IgD-negative memory B cell (primary cell): ENCODE results near the gene UNC45A. TPM values are rescaled to one million over a fixed set of nuclear protein-coding genes. Genes with fewer than 3 reads are reported as not detected.

Experiments used
- H3K27ac Mint-ChIP-seq, 3 donors: one replicate each; pipeline ENCODE4 v1.8.0; 2020 to 2022; ENCODE audit warnings: mild to moderate bottlenecking in 3 of 3, mixed read lengths in 3 of 3, moderate library complexity in 1 of 3
- H3K27me3 Mint-ChIP-seq: one replicate; pipeline ENCODE4 v1.8.0; 2021; ENCODE audit warnings: mixed read lengths
- H3K36me3 Mint-ChIP-seq: one replicate; pipeline ENCODE4 v1.8.0; 2020; ENCODE audit warnings: mild to moderate bottlenecking, mixed read lengths
- H3K4me1 Mint-ChIP-seq, 3 donors: one replicate each; pipeline ENCODE4 v1.8.0; 2020 to 2022; ENCODE audit warnings: mixed read lengths in 3 of 3, mild to moderate bottlenecking in 1 of 3
- H3K4me3 Mint-ChIP-seq, 4 donors: one replicate each; pipeline ENCODE4 v1.8.0; 2020 to 2022; ENCODE audit warnings: mild to moderate bottlenecking in 4 of 4, mixed read lengths in 4 of 4, moderate library complexity in 3 of 4
- H3K9me3 Mint-ChIP-seq, 3 donors: one replicate each; pipeline ENCODE4 v1.8.0; 2020 to 2021; ENCODE audit warnings: mixed read lengths in 3 of 3, mild to moderate bottlenecking in 1 of 3
- polyA plus RNA-seq: library from polyadenylated mRNA; unstranded; fragments of 300-500 nt; fragmentation: Illumina TruSeq; gene quantifications from one replicate; pipeline ENCODE4 v1.2.3, GENCODE V29; 2021

Gene UNC45A, protein sequence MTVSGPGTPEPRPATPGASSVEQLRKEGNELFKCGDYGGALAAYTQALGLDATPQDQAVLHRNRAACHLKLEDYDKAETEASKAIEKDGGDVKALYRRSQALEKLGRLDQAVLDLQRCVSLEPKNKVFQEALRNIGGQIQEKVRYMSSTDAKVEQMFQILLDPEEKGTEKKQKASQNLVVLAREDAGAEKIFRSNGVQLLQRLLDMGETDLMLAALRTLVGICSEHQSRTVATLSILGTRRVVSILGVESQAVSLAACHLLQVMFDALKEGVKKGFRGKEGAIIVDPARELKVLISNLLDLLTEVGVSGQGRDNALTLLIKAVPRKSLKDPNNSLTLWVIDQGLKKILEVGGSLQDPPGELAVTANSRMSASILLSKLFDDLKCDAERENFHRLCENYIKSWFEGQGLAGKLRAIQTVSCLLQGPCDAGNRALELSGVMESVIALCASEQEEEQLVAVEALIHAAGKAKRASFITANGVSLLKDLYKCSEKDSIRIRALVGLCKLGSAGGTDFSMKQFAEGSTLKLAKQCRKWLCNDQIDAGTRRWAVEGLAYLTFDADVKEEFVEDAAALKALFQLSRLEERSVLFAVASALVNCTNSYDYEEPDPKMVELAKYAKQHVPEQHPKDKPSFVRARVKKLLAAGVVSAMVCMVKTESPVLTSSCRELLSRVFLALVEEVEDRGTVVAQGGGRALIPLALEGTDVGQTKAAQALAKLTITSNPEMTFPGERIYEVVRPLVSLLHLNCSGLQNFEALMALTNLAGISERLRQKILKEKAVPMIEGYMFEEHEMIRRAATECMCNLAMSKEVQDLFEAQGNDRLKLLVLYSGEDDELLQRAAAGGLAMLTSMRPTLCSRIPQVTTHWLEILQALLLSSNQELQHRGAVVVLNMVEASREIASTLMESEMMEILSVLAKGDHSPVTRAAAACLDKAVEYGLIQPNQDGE
- polyA plus RNA-seq = 65.3 TPM

DNA sequence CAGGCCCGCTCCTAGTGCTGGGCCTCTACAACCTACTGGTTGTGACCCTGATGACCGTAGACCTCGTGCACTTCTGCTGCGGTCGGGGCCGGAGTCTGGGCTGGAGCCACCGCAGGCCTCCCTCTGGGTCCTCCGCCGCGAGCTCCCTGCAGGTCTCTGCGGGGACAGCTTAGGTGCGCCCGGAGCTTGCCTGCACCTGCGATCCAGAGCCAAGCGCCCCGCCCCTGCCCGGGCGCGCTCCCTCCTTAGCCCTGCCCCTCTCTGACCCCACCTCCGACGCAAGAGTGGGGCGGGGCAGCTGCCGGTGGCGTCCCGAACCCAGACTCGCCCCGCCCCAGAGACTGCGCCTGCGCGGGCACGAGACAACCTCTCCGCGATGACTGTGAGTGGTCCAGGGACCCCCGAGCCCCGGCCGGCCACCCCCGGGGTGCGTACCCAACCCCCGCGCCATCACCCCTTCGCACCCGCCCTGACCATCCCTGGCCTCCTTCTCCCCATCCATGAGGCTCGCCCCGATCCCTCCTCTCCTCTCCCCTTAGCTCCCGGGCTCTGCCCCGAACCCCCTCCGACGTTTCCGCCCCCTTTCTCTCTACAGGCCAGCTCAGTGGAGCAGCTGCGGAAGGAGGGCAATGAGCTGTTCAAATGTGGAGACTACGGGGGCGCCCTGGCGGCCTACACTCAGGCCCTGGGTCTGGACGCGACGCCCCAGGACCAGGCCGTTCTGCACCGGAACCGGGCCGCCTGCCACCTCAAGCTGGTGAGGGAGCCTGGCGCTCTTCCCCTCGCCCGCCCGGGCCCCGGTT is at the start of gene UNC45A:
TSS of gene UNC45A (plus strand) at position 337 of the 803 bp plus-strand sequence. CDS start at position 377, 40 bp downstream.
- H3K4me1 Mint-ChIP-seq = peaks cover 25 to 33% (median 29%) of the 10 kb centered on the region in 3 donors

DNA sequence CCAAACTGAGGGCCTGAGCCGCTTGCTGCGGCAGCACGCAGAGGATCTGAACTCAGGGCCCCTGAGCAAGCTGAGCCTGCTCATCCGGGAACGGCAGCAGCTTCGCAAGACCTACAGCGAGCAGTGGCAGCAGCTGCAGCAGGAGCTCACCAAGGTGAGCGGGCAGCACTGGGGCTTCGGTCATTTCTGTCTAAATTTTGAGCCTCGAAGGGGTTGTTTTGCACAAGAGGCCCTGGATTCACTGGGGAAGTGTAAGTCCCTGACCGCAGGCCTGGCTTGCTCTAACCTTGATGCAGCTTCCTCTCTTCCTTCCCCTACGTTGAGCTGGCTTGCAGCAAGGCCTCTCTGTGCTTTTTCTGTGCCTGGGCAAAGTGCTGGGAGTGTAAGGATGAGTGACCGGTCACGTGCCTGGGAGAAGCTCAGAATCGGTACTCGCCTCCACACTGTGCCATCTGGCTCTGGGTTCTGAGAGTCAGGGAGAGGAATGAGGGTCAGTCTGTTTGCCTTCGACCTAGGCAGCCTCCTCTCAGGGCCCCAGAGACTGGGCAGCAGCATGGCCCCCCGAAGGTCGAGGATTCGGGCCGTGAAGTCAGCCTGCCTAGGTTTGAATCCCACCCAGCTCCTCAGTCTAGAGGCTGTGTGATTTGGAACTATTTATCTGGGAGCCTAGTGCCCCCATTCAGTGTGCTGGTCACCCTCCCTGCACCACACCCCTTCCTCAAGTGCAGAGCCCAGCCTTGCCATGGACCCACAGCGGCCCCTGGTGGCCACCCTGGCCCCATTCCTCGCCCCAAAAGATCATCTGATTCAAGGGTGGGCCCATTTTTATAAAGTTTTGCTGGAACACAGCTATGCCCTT is 49.4 kb upstream of the UNC45A start:
- Mint-ChIP-seq H3K4me1 (peaks cover 15 to 19% (median 16%) of the 10 kb centered on the region in 3 donors), H3K27me3 (peaks cover 1% of the 10 kb centered on the region), H3K4me3 (peak overlapping the region; percentile 49 to 90 (median 79)), H3K9me3 (no peaks in the 10 kb centered on the region), H3K27ac (peak overlapping the region; percentile 46 to 76 (median 63)), H3K36me3 (peaks cover 2% of the 10 kb centered on the region)

More for the DNA sequence above, at the start of gene UNC45A:
- Mint-ChIP-seq H3K9me3 (no peaks in the 10 kb centered on the region), H3K27ac (peak within 1 kb of the TSS; percentile 85 to 98 (median 91)), H3K4me3 (peak within 1 kb of the TSS; percentile 87 to 97 (median 94)), H3K27me3 (no peaks in the 10 kb centered on the region), H3K36me3 (no peaks in the 10 kb centered on the region)

DNA sequence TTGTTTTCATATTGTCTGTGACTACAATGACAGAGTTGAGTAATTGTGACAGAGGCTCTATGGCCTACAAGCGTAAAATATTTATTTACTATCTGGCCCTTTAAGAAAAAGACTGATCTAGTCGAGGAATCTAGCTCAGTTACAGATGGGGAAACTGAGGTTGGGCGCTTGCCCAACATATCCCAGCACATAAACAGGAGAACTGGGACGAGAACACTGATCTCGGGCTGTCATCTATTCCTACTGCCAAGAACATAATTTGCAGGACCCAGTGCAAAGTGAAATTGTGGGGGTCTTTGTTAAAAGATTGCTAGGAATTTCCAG is 48.8 kb upstream of the UNC45A start:
- H3K27me3 Mint-ChIP-seq = peaks cover 1% of the 10 kb centered on the region
- peak overlapping the region in 2 of 4 donors; percentile 49 to 90 for H3K4me3 Mint-ChIP-seq
- peak overlapping the region in 2 of 3 donors; percentile 46 to 63 for H3K27ac Mint-ChIP-seq
- no peaks in the 10 kb centered on the region for H3K9me3 Mint-ChIP-seq
- H3K4me1 Mint-ChIP-seq = peaks cover 15 to 19% (median 16%) of the 10 kb centered on the region in 3 donors
- H3K36me3 Mint-ChIP-seq = peaks cover 2% of the 10 kb centered on the region

DNA sequence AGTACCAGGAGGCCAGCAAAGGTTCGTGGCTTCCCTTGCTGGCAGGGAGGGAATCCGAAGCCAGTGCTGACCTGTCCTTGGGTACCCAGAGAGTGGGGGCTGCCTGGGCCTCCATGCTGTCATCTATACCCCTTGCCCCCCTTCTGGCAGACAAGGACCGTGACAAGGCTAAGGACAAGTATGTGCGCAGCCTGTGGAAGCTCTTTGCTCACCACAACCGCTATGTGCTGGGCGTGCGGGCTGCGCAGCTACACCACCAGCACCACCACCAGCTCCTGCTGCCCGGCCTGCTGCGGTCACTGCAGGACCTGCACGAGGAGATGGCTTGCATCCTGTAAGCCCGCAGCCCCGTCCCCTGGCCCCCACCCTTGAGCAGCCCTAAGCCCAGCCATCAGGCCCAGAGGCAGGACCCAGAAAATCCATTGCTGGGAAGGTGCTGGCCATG is 48.0 kb upstream of the UNC45A start:
- no peak overlapping the region for H3K27ac Mint-ChIP-seq
- H3K36me3 Mint-ChIP-seq = peaks cover 2% of the 10 kb centered on the region
- no peak overlapping the region for H3K4me3 Mint-ChIP-seq
- H3K27me3 Mint-ChIP-seq = peaks cover 1% of the 10 kb centered on the region
- no peaks in the 10 kb centered on the region for H3K9me3 Mint-ChIP-seq
- H3K4me1 Mint-ChIP-seq = peaks cover 15 to 19% (median 16%) of the 10 kb centered on the region in 3 donors

DNA sequence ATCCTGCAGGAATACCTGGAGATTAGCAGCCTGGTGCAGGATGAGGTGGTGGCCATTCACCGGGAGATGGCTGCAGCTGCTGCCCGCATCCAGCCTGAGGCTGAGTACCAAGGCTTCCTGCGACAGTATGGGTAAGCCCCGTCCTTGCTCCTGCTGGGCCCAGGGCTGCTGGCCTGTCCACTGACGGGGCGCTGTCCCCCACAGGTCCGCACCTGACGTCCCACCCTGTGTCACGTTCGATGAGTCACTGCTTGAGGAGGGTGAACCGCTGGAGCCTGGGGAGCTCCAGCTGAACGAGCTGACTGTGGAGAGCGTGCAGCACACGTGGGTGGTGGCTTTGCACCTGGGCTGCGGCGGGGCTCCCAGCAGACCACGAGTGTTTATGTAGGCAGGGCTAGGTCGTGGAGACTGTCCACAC is 45.8 kb upstream of the UNC45A start:
- Mint-ChIP-seq H3K36me3 (peaks cover 2% of the 10 kb centered on the region), H3K4me1 (peaks cover 14 to 17% (median 16%) of the 10 kb centered on the region in 3 donors), H3K4me3 (peak overlapping the region in 1 of 4 donors; percentile 5), H3K27ac (peak overlapping the region in 1 of 3 donors; percentile 82), H3K27me3 (peaks cover 1% of the 10 kb centered on the region), H3K9me3 (no peaks in the 10 kb centered on the region)

DNA sequence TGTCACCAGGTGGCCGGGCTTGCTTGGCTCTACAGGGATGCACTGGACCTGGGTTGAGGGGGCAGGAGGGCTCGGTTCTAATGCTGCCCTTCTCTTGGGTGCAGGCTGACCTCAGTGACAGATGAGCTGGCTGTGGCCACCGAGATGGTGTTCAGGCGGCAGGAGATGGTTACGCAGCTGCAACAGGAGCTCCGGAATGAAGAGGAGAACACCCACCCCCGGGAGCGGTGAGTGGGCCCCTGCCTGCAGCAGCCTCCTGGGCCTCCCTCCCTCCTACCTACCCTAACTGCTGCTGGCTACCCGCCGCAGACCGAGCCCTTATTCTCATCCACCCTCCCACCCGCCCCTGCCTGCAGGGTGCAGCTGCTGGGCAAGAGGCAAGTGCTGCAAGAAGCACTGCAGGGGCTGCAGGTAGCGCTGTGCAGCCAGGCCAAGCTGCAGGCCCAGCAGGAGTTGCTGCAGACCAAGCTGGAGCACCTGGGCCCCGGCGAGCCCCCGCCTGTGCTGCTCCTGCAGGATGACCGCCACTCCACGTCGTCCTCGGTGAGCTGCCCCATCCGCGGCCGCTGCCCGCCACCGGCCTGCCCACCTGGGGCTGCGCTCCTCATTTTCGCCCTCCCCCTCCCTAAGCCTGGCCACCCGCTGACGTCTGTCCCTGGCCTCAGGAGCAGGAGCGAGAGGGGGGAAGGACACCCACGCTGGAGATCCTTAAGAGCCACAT is 45.2 kb upstream of the UNC45A start:
- H3K36me3 Mint-ChIP-seq = peaks cover 3% of the 10 kb centered on the region
- peaks cover 1% of the 10 kb centered on the region for H3K27me3 Mint-ChIP-seq
- peaks cover 12 to 16% (median 15%) of the 10 kb centered on the region in 3 donors for H3K4me1 Mint-ChIP-seq
- peak overlapping the region in 1 of 4 donors; percentile 5 for H3K4me3 Mint-ChIP-seq
- no peaks in the 10 kb centered on the region for H3K9me3 Mint-ChIP-seq
- H3K27ac Mint-ChIP-seq = peak overlapping the region in 1 of 3 donors; percentile 82

- Mint-ChIP-seq H3K36me3 (peaks cover 3% of the 10 kb centered on the region), H3K4me1 (peaks cover 5 to 9% (median 8%) of the 10 kb centered on the region in 3 donors), H3K4me3 (no peak overlapping the region)
Measured at GRCh38 chr15:90890839-90891238, 44.2 kb upstream of the UNC45A start.

DNA sequence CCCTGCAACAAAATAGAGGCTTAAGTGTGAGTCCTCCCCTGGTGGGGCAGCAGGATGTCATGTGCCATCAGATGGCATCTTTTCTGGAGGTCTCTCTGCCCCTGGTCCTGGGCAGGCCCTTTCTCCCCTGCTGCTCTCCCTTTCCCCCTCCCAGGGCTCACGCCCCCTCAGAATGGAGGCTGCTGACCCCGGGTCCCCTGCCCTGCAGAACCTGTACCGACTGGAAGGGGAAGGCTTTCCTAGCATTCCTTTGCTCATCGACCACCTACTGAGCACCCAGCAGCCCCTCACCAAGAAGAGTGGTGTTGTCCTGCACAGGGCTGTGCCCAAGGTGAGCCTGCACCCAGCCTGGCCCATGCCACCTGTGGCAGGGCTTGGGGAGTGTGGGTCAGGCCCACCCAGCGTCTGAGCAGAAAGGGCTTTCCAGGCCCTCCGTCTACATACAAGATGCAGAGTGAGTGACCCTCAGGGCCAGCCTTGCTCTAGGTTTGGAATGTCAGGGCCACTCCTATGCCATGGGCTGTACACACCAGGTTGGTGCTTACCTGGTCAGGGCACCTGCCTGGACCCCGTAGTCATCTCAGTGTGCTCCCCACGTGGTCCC is 43.6 kb upstream of the UNC45A start:
- Mint-ChIP-seq H3K36me3 (peaks cover 3% of the 10 kb centered on the region), H3K4me1 (peaks cover 2 to 8% (median 6%) of the 10 kb centered on the region in 3 donors), H3K9me3 (no peaks in the 10 kb centered on the region), H3K27me3 (no peaks in the 10 kb centered on the region), H3K4me3 (no peak overlapping the region), H3K27ac (no peak overlapping the region)

More at GRCh38 chr15:90890839-90891238, 44.2 kb upstream of the UNC45A start:
- H3K27ac Mint-ChIP-seq = no peak overlapping the region
- peaks cover 1% of the 10 kb centered on the region for H3K27me3 Mint-ChIP-seq
- H3K9me3 Mint-ChIP-seq = no peaks in the 10 kb centered on the region

DNA sequence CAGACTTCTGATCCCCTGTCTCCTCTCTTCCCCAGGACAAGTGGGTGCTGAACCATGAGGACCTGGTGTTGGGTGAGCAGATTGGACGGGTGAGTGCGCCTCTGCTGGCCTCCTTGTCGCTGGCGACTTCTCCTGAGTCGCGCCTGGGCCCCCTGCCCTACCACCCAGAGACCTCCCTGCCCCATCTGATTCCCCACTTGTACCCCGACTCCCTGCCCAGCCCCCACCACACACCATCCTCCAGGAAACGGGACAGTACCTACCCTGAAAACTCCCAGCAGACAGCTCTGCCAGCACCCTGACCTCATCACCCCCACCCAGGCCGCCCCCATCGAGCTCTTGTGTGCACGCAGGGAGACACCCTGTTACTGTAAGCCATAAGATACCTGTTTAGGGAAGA is 43.1 kb upstream of the UNC45A start:
- H3K36me3 Mint-ChIP-seq = peaks cover 3% of the 10 kb centered on the region
- H3K4me3 Mint-ChIP-seq = no peak overlapping the region
- peaks cover 8 to 13% (median 12%) of the 10 kb centered on the region in 3 donors for H3K4me1 Mint-ChIP-seq
- no peaks in the 10 kb centered on the region for H3K27me3 Mint-ChIP-seq
- H3K9me3 Mint-ChIP-seq = no peaks in the 10 kb centered on the region
- peak overlapping the region in 1 of 3 donors; percentile 13 for H3K27ac Mint-ChIP-seq

- H3K27ac Mint-ChIP-seq = no peak overlapping the region
Measured at GRCh38 chr15:90892498-90893174, 42.4 kb upstream of the UNC45A start.

GRCh38 chr15:90893175-90894090 is 41.7 kb upstream of the UNC45A start:
- peaks cover 1% of the 10 kb centered on the region for H3K36me3 Mint-ChIP-seq
- no peaks in the 10 kb centered on the region for H3K9me3 Mint-ChIP-seq
- H3K27ac Mint-ChIP-seq = no peak overlapping the region
- no peaks in the 10 kb centered on the region for H3K27me3 Mint-ChIP-seq
- H3K4me3 Mint-ChIP-seq = no peak overlapping the region
- peaks cover 12 to 20% (median 19%) of the 10 kb centered on the region in 3 donors for H3K4me1 Mint-ChIP-seq

More at GRCh38 chr15:90892498-90893174, 42.4 kb upstream of the UNC45A start:
- Mint-ChIP-seq H3K36me3 (peaks cover 1% of the 10 kb centered on the region), H3K4me3 (no peak overlapping the region), H3K9me3 (no peaks in the 10 kb centered on the region), H3K4me1 (peaks cover 12 to 19% (median 17%) of the 10 kb centered on the region in 3 donors), H3K27me3 (no peaks in the 10 kb centered on the region)
